GM12874 (cell line): ENCODE data around the gene RNASET2.

Experiments used
- CTCF ChIP-seq: IDR thresholded peaks from 2 replicates; pipeline ENCODE4 v1.5.1; 2011; ENCODE audit warnings: low read depth, mild to moderate bottlenecking, control low read depth, low read length, moderate library complexity; ENCODE audit not compliant: insufficient read depth

RNASET2 gene

GRCh38 chr6:166930354-166930891, 25.9 kb downstream of the RNASET2 start:
- TF ChIP-seq CTCF = no peak

GRCh38 chr6:166929542-166930189, 26.7 kb downstream of the RNASET2 start:
- no peak for TF ChIP-seq CTCF

DNA sequence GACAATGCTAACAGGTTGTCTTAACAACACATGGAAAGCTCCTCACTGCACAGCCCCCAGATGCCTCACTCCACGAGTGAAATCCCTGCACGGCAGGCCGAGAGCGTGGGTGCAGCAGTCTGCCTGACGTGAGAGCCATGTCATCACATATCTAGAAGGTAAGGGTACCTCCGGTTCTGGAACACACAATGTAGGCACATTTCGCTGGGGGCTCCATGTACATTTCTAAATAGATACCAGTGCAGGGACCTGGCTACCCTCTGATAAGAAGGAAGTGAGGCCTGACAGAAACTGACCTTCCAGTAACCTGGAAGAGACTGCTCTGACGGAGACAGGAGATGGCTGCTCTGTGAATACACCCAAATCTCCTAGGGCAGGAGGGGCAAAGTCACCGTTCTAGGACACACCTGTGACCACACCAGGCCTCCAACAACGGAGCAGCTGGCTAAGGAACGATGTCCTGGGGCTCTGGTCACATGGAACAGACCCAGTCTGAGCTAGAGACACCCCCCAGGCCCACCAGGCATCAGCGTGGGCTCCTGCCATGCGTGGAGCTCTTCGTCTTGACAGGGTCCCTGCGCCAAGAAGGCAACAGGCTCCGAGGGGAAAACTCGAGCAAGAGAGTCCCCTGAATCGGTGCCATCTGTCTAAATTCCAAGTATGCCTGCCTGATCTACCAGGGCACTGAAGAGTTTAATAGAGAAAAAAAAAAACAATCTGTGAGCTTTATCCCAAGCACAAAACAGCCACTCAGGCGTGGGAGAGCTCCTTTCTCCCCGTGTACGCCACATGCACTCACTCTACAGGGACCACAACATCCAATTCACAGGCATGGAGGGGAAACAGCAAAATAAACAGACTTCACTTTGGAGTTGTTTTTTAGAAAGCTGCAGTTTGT, 27.5 kb downstream of the RNASET2 start:
- no peak for TF ChIP-seq CTCF

- no peak for TF ChIP-seq CTCF
Measured at GRCh38 chr6:166927935-166928643, 28.3 kb downstream of the RNASET2 start.

- TF ChIP-seq CTCF = no peak
Measured at GRCh38 chr6:166927240-166927934, 29.0 kb downstream of the RNASET2 start.

DNA sequence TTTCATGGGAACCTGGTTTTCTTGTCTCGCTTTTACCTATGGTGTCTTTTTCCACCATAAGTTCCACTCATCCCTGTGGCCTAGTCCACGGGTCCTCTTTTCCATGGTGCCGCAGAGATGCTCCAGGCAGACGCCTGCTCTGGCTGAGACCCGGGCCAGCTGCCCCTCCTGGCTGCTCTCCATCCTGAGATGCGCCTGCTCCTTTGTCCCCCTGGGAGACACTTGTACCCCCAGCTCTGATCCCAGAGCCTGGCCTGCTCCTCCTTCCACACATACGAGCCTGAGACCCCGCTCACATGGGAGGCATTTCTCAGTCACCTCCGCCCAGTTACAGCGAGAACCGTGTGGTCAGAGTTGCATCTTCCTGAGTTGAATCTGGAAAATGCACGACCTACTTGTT, 29.6 kb downstream of the RNASET2 start:
- no peak for TF ChIP-seq CTCF
